H1 (cell line): ENCODE data around the gene EDA. TPM values are rescaled to one million over a fixed set of nuclear protein-coding genes. Genes with fewer than 3 reads are reported as not detected.

ENCODE experiments used
- CTCF ChIA-PET: fragments of 300-600 bp; sonication (Branson Sonifier 250); formaldehyde crosslinking; loops from one replicate; lab custom pipeline; 2021; ENCODE audit not compliant: partially characterized antibody; lab: Charles Lee
- POLR2A ChIA-PET: fragments of 300-600 bp; sonication (Branson Sonifier 250); formaldehyde crosslinking; loops from one replicate; lab custom pipeline; 2021; ENCODE audit warnings: inconsistent platforms; ENCODE audit not compliant: partially characterized antibody; lab: Charles Lee
- DNase-seq, 2 experiments: peaks; one replicate each; pipeline versions ENCODE4 v3.0.0 to v3.0.0-alpha.2; 2010 to 2022; ENCODE audit warnings: low spot score in 2 of 2, low read depth in 1 of 2, mixed read lengths in 1 of 2
- FAIRE-seq: peaks from 2 replicates; lab custom pipeline; 2011; peaks lifted over from hg19 to GRCh38; lab: Jason Lieb, UNC
- H2AFZ ChIP-seq: 2 replicates; pipeline ENCODE4 v1.8.1; 2012; ENCODE audit warnings: low read length, inconsistent platforms
- H2AK5ac ChIP-seq: 2 replicates; pipeline ENCODE4 v1.6.1; 2013; ENCODE audit warnings: low read depth, low read length
- H2BK120ac ChIP-seq: replicated peaks from 2 replicates; pipeline ENCODE3; 2013; ENCODE audit warnings: low read depth, low read length, inconsistent platforms
- H2BK12ac ChIP-seq: 2 replicates; pipeline ENCODE4 v1.6.1; 2013; ENCODE audit warnings: low read depth, low read length
- H2BK15ac ChIP-seq: 2 replicates; pipeline ENCODE4 v1.6.1; 2013; ENCODE audit warnings: low read length
- H2BK20ac ChIP-seq: 2 replicates; pipeline ENCODE4 v1.6.1; 2013; ENCODE audit warnings: low read length
- H2BK5ac ChIP-seq: 2 replicates; pipeline ENCODE4 v1.6.1; 2013; ENCODE audit warnings: low read depth, low read length
- H3K14ac ChIP-seq: 2 replicates; pipeline ENCODE4 v1.6.1; 2013; ENCODE audit warnings: inconsistent platforms; ENCODE audit not compliant: insufficient read length
- H3K18ac ChIP-seq: 2 replicates; pipeline ENCODE4 v1.6.1; 2013; ENCODE audit warnings: low read length; ENCODE audit errors: extremely low read depth
- H3K23ac ChIP-seq: 2 replicates; pipeline ENCODE4 v1.6.1; 2013; ENCODE audit warnings: inconsistent platforms; ENCODE audit not compliant: insufficient read length
- H3K23me2 ChIP-seq: 2 replicates; pipeline ENCODE4 v1.6.1; 2013; ENCODE audit warnings: low read depth, low read length
- H3K27ac ChIP-seq: 2 replicates; pipeline ENCODE4 v1.6.1; 2011; ENCODE audit warnings: low read depth, low read length, inconsistent platforms
- H3K27me3 ChIP-seq, 4 experiments: replicated peaks in 1 of 4; 1 replicate in 1 of 4; 2 replicates in 3 of 4; pipeline versions ENCODE4 v1.6.1 to v1.8.1; 2011 to 2013; ENCODE audit warnings: low read length in 3 of 4, mild to moderate bottlenecking in 3 of 4, inconsistent platforms in 2 of 4, mixed read lengths in 2 of 4, moderate library complexity in 1 of 4; ENCODE audit not compliant: control insufficient read depth in 3 of 4, insufficient read depth in 3 of 4; ENCODE audit errors: extremely low read depth in 1 of 4
- H3K36me3 ChIP-seq, 4 experiments: 2 replicates each; pipeline versions ENCODE4 v1.6.1 to v1.8.1; 2011 to 2013; ENCODE audit warnings: mild to moderate bottlenecking in 4 of 4, low read length in 3 of 4, moderate library complexity in 2 of 4, control low read depth in 1 of 4, inconsistent platforms in 1 of 4; ENCODE audit not compliant: insufficient read depth in 4 of 4, control insufficient read depth in 2 of 4
- H3K4ac ChIP-seq: replicated peaks from 2 replicates; pipeline ENCODE3; 2013; ENCODE audit warnings: low read length, low read depth, mixed read lengths, inconsistent platforms; ENCODE audit not compliant: insufficient read length
- H3K4me1 ChIP-seq, 4 experiments: replicated peaks in 1 of 4; 1 replicate in 1 of 4; 2 replicates in 3 of 4; pipeline versions ENCODE4 v1.6.1 to v1.8.1; 2011 to 2013; ENCODE audit warnings: low read length in 3 of 4, inconsistent platforms in 2 of 4, mixed read lengths in 1 of 4; ENCODE audit not compliant: insufficient read depth in 4 of 4, control insufficient read depth in 3 of 4
- H3K4me2 ChIP-seq, 2 experiments: 2 replicates each; pipeline versions ENCODE4 v1.6.1 to v1.8.1; 2011 to 2013; ENCODE audit warnings: low read depth in 2 of 2, low read length in 2 of 2, control low read depth in 1 of 2, inconsistent platforms in 1 of 2, mild to moderate bottlenecking in 1 of 2; ENCODE audit not compliant: insufficient read depth in 1 of 2
- H3K4me3 ChIP-seq, 4 experiments: fragments of 200-600, 300-600 bp in 1 of 4; sonication (generic), shearing (Covaris generic), sonication (Bioruptor Twin) in 1 of 4; 2 replicates each; pipeline versions ENCODE4 v1.5.1 to v1.8.1; 2011 to 2016; ENCODE audit warnings: low read length in 4 of 4, low read depth in 3 of 4, control low read depth in 2 of 4, inconsistent platforms in 2 of 4, mild to moderate bottlenecking in 2 of 4, mixed read lengths in 1 of 4, moderate library complexity in 1 of 4; ENCODE audit not compliant: insufficient read depth in 2 of 4; ENCODE audit errors: extremely low read depth in 1 of 4
- H3K56ac ChIP-seq: replicated peaks from 2 replicates; pipeline ENCODE3; 2013; ENCODE audit warnings: low read depth, mild to moderate bottlenecking, mixed read lengths, low read length, inconsistent platforms; ENCODE audit not compliant: insufficient read length
- H3K79me1 ChIP-seq: 2 replicates; pipeline ENCODE4 v1.6.1; 2013; ENCODE audit warnings: low read depth, low read length, control low read depth
- H3K79me2 ChIP-seq, 2 experiments: 2 replicates each; pipeline versions ENCODE4 v1.6.1 to v1.8.1; 2012 to 2013; ENCODE audit warnings: low read length in 2 of 2, mild to moderate bottlenecking in 2 of 2, inconsistent platforms in 1 of 2; ENCODE audit not compliant: insufficient read depth in 2 of 2, control insufficient read depth in 1 of 2
- H3K9ac ChIP-seq, 4 experiments: replicated peaks in 1 of 4; 1 replicate in 1 of 4; 2 replicates in 3 of 4; pipeline versions ENCODE4 v1.6.1 to v1.8.1; 2011 to 2013; ENCODE audit warnings: low read depth in 3 of 4, low read length in 3 of 4, control low read depth in 2 of 4, mild to moderate bottlenecking in 2 of 4, moderate library complexity in 2 of 4, inconsistent platforms in 1 of 4; ENCODE audit errors: extremely low read depth in 1 of 4
- H3K9me3 ChIP-seq, 2 experiments: 2 replicates each; pipeline versions ENCODE4 v1.6.1 to v1.8.1; 2012 to 2013; ENCODE audit warnings: mild to moderate bottlenecking in 2 of 2, moderate library complexity in 2 of 2, control low read depth in 1 of 2, inconsistent platforms in 1 of 2, low read depth in 1 of 2, low read length in 1 of 2, mixed read lengths in 1 of 2; ENCODE audit not compliant: insufficient read depth in 2 of 2
- H4K20me1 ChIP-seq, 2 experiments: replicated peaks in 1 of 2; 2 replicates each; pipeline versions ENCODE3 to v1.8.1; 2011 to 2013; ENCODE audit warnings: inconsistent platforms in 2 of 2, low read length in 2 of 2, mild to moderate bottlenecking in 1 of 2; ENCODE audit not compliant: insufficient read depth in 2 of 2, control insufficient read depth in 1 of 2
- H4K5ac ChIP-seq: 2 replicates; pipeline ENCODE4 v1.6.1; 2013; ENCODE audit warnings: low read length, low read depth, mixed read lengths, inconsistent platforms; ENCODE audit not compliant: insufficient read length
- H4K8ac ChIP-seq: 2 replicates; pipeline ENCODE4 v1.8.0; 2013; ENCODE audit warnings: mild to moderate bottlenecking, moderate library complexity, low read length, inconsistent platforms; ENCODE audit not compliant: insufficient read depth; ENCODE audit errors: extremely low read depth
- H4K91ac ChIP-seq: replicated peaks from 2 replicates; pipeline ENCODE3; 2013; ENCODE audit warnings: low read length, mixed read lengths, inconsistent platforms; ENCODE audit not compliant: insufficient read length
- ATF3 ChIP-seq: IDR thresholded peaks from 2 replicates; pipeline ENCODE4 v1.6.1; 2011; ENCODE audit warnings: low read depth, mild to moderate bottlenecking, low read length; ENCODE audit not compliant: insufficient read depth
- CHD1 ChIP-seq: IDR thresholded peaks from 2 replicates; pipeline ENCODE4 v1.6.1; 2012; ENCODE audit warnings: low read depth, low read length, improper control_type of control experiment
- EZH2 ChIP-seq: fragments of 200-600 bp; sonication (generic); IDR thresholded peaks from 2 replicates; pipeline ENCODE4 v1.7.1; 2012; ENCODE audit warnings: low read depth, mild to moderate bottlenecking, moderate library complexity, low read length, inconsistent platforms; ENCODE audit not compliant: severe bottlenecking
- GABPA ChIP-seq: IDR thresholded peaks from 2 replicates; pipeline ENCODE4 v1.6.1; 2011; ENCODE audit warnings: mild to moderate bottlenecking, low read length, moderate library complexity, borderline replicate concordance; ENCODE audit not compliant: insufficient read depth
- KDM1A ChIP-seq: fragments of 200-600, 300-600 bp; sonication (generic); IDR thresholded peaks from 2 replicates; pipeline ENCODE4 v1.7.1; 2016; ENCODE audit warnings: mild to moderate bottlenecking, low read length, borderline replicate concordance
- MAFK ChIP-seq: IDR thresholded peaks from 2 replicates; pipeline ENCODE4 v1.6.1; 2012; ENCODE audit warnings: low read depth, mild to moderate bottlenecking, improper control_type of control experiment, low read length
- POLR2AphosphoS5 ChIP-seq: IDR thresholded peaks from 2 replicates; pipeline ENCODE4 v1.6.1; 2011; ENCODE audit warnings: low read depth, low read length
- POU5F1 ChIP-seq: IDR thresholded peaks from 2 replicates; pipeline ENCODE4 v1.6.1; 2011; ENCODE audit warnings: low read depth, mild to moderate bottlenecking, low read length, moderate library complexity
- RBBP5 ChIP-seq: IDR thresholded peaks from 2 replicates; pipeline ENCODE4 v1.7.1; 2012; ENCODE audit warnings: low read depth, mild to moderate bottlenecking, inconsistent platforms, low read length, moderate library complexity, borderline replicate concordance
- RXRA ChIP-seq: IDR thresholded peaks from 2 replicates; pipeline ENCODE4 v1.6.1; 2011; ENCODE audit warnings: low read depth, mild to moderate bottlenecking, low read length, moderate library complexity; ENCODE audit not compliant: insufficient read depth
- SUZ12 ChIP-seq: fragments of 200-600 bp; sonication (generic); IDR thresholded peaks from 2 replicates; pipeline ENCODE4 v1.6.1; 2012; ENCODE audit warnings: mild to moderate bottlenecking, inconsistent platforms, low read length, moderate library complexity, mixed read lengths
- TAF7 ChIP-seq: optimal IDR thresholded peaks from 2 replicates; pipeline ENCODE3; 2011; ENCODE audit warnings: low read depth, mild to moderate bottlenecking, inconsistent platforms, low read length, moderate library complexity, borderline replicate concordance
- TEAD4 ChIP-seq: IDR thresholded peaks from 2 replicates; pipeline ENCODE4 v1.6.1; 2012; ENCODE audit warnings: low read depth, low read length, inconsistent platforms, mixed read lengths
- YY1 ChIP-seq: IDR thresholded peaks from 2 replicates; pipeline ENCODE4 v1.6.1; 2011; ENCODE audit warnings: low read depth, mild to moderate bottlenecking, low read length
- ZNF274 ChIP-seq: IDR thresholded peaks from 2 replicates; pipeline ENCODE4 v1.7.0; 2012; ENCODE audit warnings: low read length, borderline replicate concordance; ENCODE audit errors: extremely low read depth
- WGBS, 2 experiments: shearing (Covaris generic) in 1 of 2; methylation state at CpG; one replicate each; pipeline versions ENCODE4 v1.1.6 to v1.1.7; 2013 to 2015; ENCODE audit warnings: low lambda C conversion rate in 2 of 2, mixed read lengths in 2 of 2, inconsistent platforms in 1 of 2, low coverage in 1 of 2, missing lambda C conversion rate in 1 of 2; ENCODE audit not compliant: insufficient replicate concordance in 2 of 2, insufficient coverage in 1 of 2, insufficient read length in 1 of 2; ENCODE audit errors: extremely low coverage in 1 of 2, missing lambda C conversion rate in 1 of 2; 5-methylcytosine and 5-hydroxymethylcytosine counted together
- polyA plus RNA-seq, 7 experiments: library from polyadenylated mRNA; depleted of rRNA in 3 of 7; stranded (reverse) in 5 of 7; unstranded in 2 of 7; fragments of >200 nt in 5 of 7; fragments of 200-250 nt in 2 of 7; gene quantifications; 1 replicate in 5 of 7; 2 replicates in 1 of 7; 4 replicates in 1 of 7; pipeline versions ENCODE4 v1.2.1 to v1.2.3, GENCODE V29; 2011 to 2013; ENCODE audit warnings: missing spikeins in 2 of 7, mixed read lengths in 2 of 7
- total RNA-seq: library from RNA; stranded (reverse); fragmentation: NEBNext Ultra II Directional; extraction: Animal tissue kit (Norgen Biotek cat#: 25700); gene quantifications from 2 replicates; pipeline ENCODE4 v1.2.1, GENCODE V29; 2021

Gene EDA
- total and polyA plus RNA-seq, 2 of the 8 experiments (the other 6 are each of a cell fraction or from before 2014, with no cell fraction given), result 7.5 to 10.5 TPM

DNA sequence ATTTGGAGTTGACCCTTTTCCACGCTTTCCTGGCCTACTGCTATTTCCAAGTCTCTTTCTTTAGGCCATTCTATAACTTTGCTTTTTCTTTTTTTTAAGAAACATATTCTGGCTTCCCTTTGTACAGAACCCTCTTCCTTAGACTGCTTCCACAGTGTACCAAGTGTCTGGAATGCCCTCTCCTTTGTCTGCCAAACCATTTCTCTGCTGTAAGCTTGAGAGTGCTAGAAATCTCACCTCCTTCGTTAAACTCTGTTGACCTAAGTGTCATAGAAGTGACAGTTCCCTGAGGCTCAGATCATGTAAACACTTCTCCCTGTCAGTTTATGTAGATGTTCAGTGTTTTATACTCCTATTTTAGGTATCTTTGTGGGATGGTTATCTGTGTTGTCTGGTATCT lies 108.4 kb downstream of the EDA start:
- no peak overlapping the region for H3K4me3 ChIP-seq
- no peaks in the 10 kb centered on the region for H3K27me3 ChIP-seq
- H2BK12ac ChIP-seq, result no peak overlapping the region
- no peak overlapping the region for H2AK5ac ChIP-seq
- WGBS, 2 experiments, result 85% methylated on average over 2 of the region's 2 CpGs; no CpG with 5 or more reads in 1 of the 2 experiments
- H3K23ac ChIP-seq, result no peak overlapping the region
- no peak overlapping the region for H2BK5ac ChIP-seq
- no peak overlapping the region for H2BK120ac ChIP-seq
- no peak overlapping the region for H3K4ac ChIP-seq
- H3K4me1 ChIP-seq, result no peaks in the 10 kb centered on the region
- H2BK20ac ChIP-seq, result no peak overlapping the region
- H3K79me1 ChIP-seq, result no peaks in the 10 kb centered on the region
- DNase-seq, result no peak
- H3K14ac ChIP-seq, result no peak overlapping the region
- POLR2A ChIA-PET, result no interaction called here
- no peak for FAIRE-seq
- H4K5ac ChIP-seq, result no peak overlapping the region
- no peaks in the 10 kb centered on the region for H3K23me2 ChIP-seq
- no peaks in the 10 kb centered on the region for H3K79me2 ChIP-seq
- no peak overlapping the region for H3K4me2 ChIP-seq
- no peak overlapping the region for H3K18ac ChIP-seq
- no peak overlapping the region for H3K27ac ChIP-seq
- H3K9me3 ChIP-seq, result no peaks in the 10 kb centered on the region; a peak in 1 of 4 replicates
- CTCF ChIA-PET, result no interaction called here
- no peak overlapping the region for H3K9ac ChIP-seq
- H2BK15ac ChIP-seq, result no peak overlapping the region
- H3K56ac ChIP-seq, result no peak overlapping the region
- no peak overlapping the region for H4K91ac ChIP-seq
- H3K36me3 ChIP-seq, result no peaks in the 10 kb centered on the region
- no peak overlapping the region for H2AFZ ChIP-seq
- no peak overlapping the region for H4K8ac ChIP-seq
- H4K20me1 ChIP-seq, result no peaks in the 10 kb centered on the region
- TF ChIP-seq TEAD4, result no peak
- no peak for TF ChIP-seq RBBP5
- no peak for TF ChIP-seq YY1
- TF ChIP-seq POU5F1, result no peak
- no peak for TF ChIP-seq TAF7
- no peak for TF ChIP-seq ZNF274
- TF ChIP-seq POLR2AphosphoS5, result no peak
- no peak for TF ChIP-seq CHD1
- TF ChIP-seq MAFK, result no peak
- no peak for TF ChIP-seq GABPA
- no peak for TF ChIP-seq SUZ12
- no peak for TF ChIP-seq ATF3
- TF ChIP-seq RXRA, result no peak
- no peak for TF ChIP-seq EZH2
- TF ChIP-seq KDM1A, result no peak
